ENCODE data around the gene PLA2G2A.

Gene PLA2G2A

GRCh38 chr1:19955534-19956170, 23.8 kb downstream of the PLA2G2A start:
- no peak for TF ChIP-seq CTCF (conservative IDR thresholded peaks at IDR 0.05)
- TF ChIP-seq ZFX (IDR thresholded peaks at IDR 0.05): no peak
- no peak overlapping the region for H3K27ac ChIP-seq

- TF ChIP-seq CTCF (conservative IDR thresholded peaks at IDR 0.05): no peak
- no peak for TF ChIP-seq ZFX (IDR thresholded peaks at IDR 0.05)
- H3K27ac ChIP-seq: no peak overlapping the region
These were observed 25.4 kb downstream of the PLA2G2A start for GRCh38 chr1:19954059-19954458.

GRCh38 chr1:19949016-19949415, 30.4 kb downstream of the PLA2G2A start:
- H3K27ac ChIP-seq: no peak overlapping the region
- TF ChIP-seq CTCF (conservative IDR thresholded peaks at IDR 0.05): no peak
- TF ChIP-seq ZFX (IDR thresholded peaks at IDR 0.05): no peak

- H3K27ac ChIP-seq: no peak overlapping the region
- TF ChIP-seq CTCF (conservative IDR thresholded peaks at IDR 0.05) (no peak), ZFX (IDR thresholded peaks at IDR 0.05) (no peak)
These were observed 32.4 kb downstream of the PLA2G2A start for GRCh38 chr1:19946971-19947370.

- TF ChIP-seq ZFX (IDR thresholded peaks at IDR 0.05) (no peak), CTCF (conservative IDR thresholded peaks at IDR 0.05) (no peak)
- no peak overlapping the region for H3K27ac ChIP-seq
These were observed 33.1 kb downstream of the PLA2G2A start for GRCh38 chr1:19946331-19946751.

- TF ChIP-seq CTCF (conservative IDR thresholded peaks at IDR 0.05): no peak
These were observed 33.5 kb downstream of the PLA2G2A start for GRCh38 chr1:19945914-19946313.

GRCh38 chr1:19942657-19943056, 36.8 kb downstream of the PLA2G2A start:
- H3K27ac ChIP-seq: no peak overlapping the region
- TF ChIP-seq CTCF (conservative IDR thresholded peaks at IDR 0.05) (no peak), ZFX (IDR thresholded peaks at IDR 0.05) (no peak)

More at GRCh38 chr1:19945914-19946313, 33.5 kb downstream of the PLA2G2A start:
- no peak overlapping the region for H3K27ac ChIP-seq

Data from C4-2B (cell line).